Measurements from ENCODE around the gene MYLIP. TPM values are rescaled to one million over a fixed set of nuclear protein-coding genes. Genes with fewer than 3 reads are reported as not detected.

Gene MYLIP
- total and polyA plus RNA-seq, 2 experiments from 2014 or later: 26.7 to 33.8 TPM

DNA sequence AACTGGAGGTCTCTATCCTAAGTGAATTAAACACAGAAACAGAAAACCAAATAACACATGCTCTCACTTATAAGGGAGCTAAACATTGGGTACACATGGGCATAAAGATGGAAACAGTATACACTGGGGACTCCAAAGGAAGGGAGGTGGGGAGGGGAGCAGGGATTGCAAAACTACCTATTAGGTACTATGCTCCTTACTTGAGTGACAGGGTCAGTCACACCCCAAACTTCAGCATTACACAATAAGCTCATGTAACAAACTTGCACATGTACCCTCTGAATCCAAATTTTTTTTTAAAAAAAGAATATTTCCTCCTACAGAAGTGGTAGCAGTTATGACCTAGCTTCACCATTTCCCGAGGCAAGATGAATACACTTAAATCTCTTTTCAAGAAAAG is 49.5 kb upstream of the MYLIP start:
- H3K4me3 Mint-ChIP-seq: no peak overlapping the region
- H3K9me2 ChIP-seq (ENCODE audit: insufficient read depth): peaks cover 7% of the 10 kb centered on the region; the same call in 1 of the 2 replicates
- no peak for ATAC-seq

More for the DNA sequence above, 49.5 kb upstream of the MYLIP start:
- no peaks in the 10 kb centered on the region for H4K20me1 ChIP-seq (replicated peaks; ENCODE audit: insufficient read depth)
- no peaks in the 10 kb centered on the region for H3K36me3 ChIP-seq (ENCODE audit: insufficient read depth)
- DNase-seq (ENCODE audit: low spot score): no peak
- H3K9me3 Mint-ChIP-seq: no peaks in the 10 kb centered on the region
- H3K27me3 Mint-ChIP-seq (ENCODE audit: insufficient read depth, low read depth, poor library complexity): no peaks in the 10 kb centered on the region
- H3K4me2 ChIP-seq: no peak overlapping the region
- no peak overlapping the region for H3K4me3 ChIP-seq
- H3F3A ChIP-seq (replicated peaks; ENCODE audit: low read depth): no peaks in the 10 kb centered on the region
- no peak overlapping the region for H3K27ac ChIP-seq (ENCODE audit: low read depth)
- H2AFZ ChIP-seq: no peak overlapping the region; the same call in 1 of the 2 replicates
- H3K27me3 ChIP-seq (ENCODE audit: insufficient read depth): no peaks in the 10 kb centered on the region
- no peaks in the 10 kb centered on the region for H3K79me2 ChIP-seq (replicated peaks; ENCODE audit: insufficient read depth)
- no peaks in the 10 kb centered on the region for H3K36me3 Mint-ChIP-seq (ENCODE audit: low read depth)
- no peaks in the 10 kb centered on the region for H3K4me1 ChIP-seq (ENCODE audit: insufficient read depth)
- TF ChIP-seq CTCF (conservative IDR thresholded peaks at IDR 0.05; ENCODE audit: low read depth in 2 of 2) (no peak), NANOG (IDR thresholded peaks at IDR 0.05; ENCODE audit: borderline replicate concordance) (no peak), ZNF114 (CRISPR knock-in tag; IDR thresholded peaks at IDR 0.05) (no peak), ZNF462 (CRISPR knock-in tag; IDR thresholded peaks at IDR 0.05) (no peak), ZNF331 (CRISPR knock-in tag; IDR thresholded peaks at IDR 0.05; ENCODE audit: low read depth) (no peak), CREB1 (CRISPR knock-in tag; IDR thresholded peaks at IDR 0.05; ENCODE audit: low read depth) (no peak), ETS1 (IDR thresholded peaks at IDR 0.05) (no peak), STAT1 (IDR thresholded peaks at IDR 0.05; ENCODE audit: unreplicated experiment) (no peak), EZH2 (IDR thresholded peaks at IDR 0.05; ENCODE audit: low read depth, unreplicated experiment) (no peak), REST (IDR thresholded peaks at IDR 0.05; ENCODE audit: unreplicated experiment) (no peak), EZH2phosphoT487 (IDR thresholded peaks at IDR 0.05; ENCODE audit: unreplicated experiment) (no peak), POLR2AphosphoS5 (IDR thresholded peaks at IDR 0.05; ENCODE audit: low read depth) (no peak), JUNB (IDR thresholded peaks at IDR 0.05; ENCODE audit: unreplicated experiment) (no peak)
- H3K27ac Mint-ChIP-seq: no peak overlapping the region
- H3K4me1 Mint-ChIP-seq: no peaks in the 10 kb centered on the region
